Thyroid gland (tissue), 4 donors: ENCODE results near the gene NBL1. TPM values are rescaled to one million over a fixed set of nuclear protein-coding genes. Genes with fewer than 3 reads are reported as not detected.

Source experiments
- DNase-seq, 2 donors: peaks; one replicate each; pipeline ENCODE4 v3.0.0-alpha.2; 2019
- H3K27ac ChIP-seq, 3 donors: fragments of 200-600 bp; sonication (generic); 1 replicate in 2 of 3; 2 replicates in 1 of 3; pipeline ENCODE4 v1.5.1; 2016 to 2019; ENCODE audit warnings: mild to moderate bottlenecking in 1 of 3, moderate library complexity in 1 of 3
- H3K27me3 ChIP-seq: fragments of 200-600 bp; sonication (generic); one replicate; pipeline ENCODE4 v1.5.1; 2019
- H3K36me3 ChIP-seq, 2 donors: fragments of 200-600 bp; sonication (generic); one replicate each; pipeline ENCODE4 v1.5.1; 2016 to 2019
- H3K4me1 ChIP-seq, 2 donors: fragments of 200-600 bp; sonication (generic); one replicate each; pipeline ENCODE4 v1.5.1; 2017 to 2019
- H3K4me3 ChIP-seq, 3 donors: fragments of 200-600 bp; sonication (generic); replicated peaks in 1 of 3; 1 replicate in 2 of 3; 2 replicates in 1 of 3; pipeline ENCODE4 v1.5.1; 2016; ENCODE audit warnings: mild to moderate bottlenecking in 1 of 3
- H3K9me3 ChIP-seq: fragments of 200-600 bp; sonication (generic); one replicate; pipeline ENCODE4 v1.5.1; 2017
- CTCF ChIP-seq, 6 experiments: fragments of 200-600 bp in 3 of 6; fragments of 450-650 bp in 3 of 6; sonication (generic) in 3 of 6; IDR thresholded peaks; one replicate each; pipeline ENCODE4 v1.5.1; 2016 to 2019; ENCODE audit warnings: antibody characterized with exemption in 6 of 6, mild to moderate bottlenecking in 2 of 6, inconsistent platforms in 1 of 6, moderate library complexity in 1 of 6
- POLR2A ChIP-seq, 2 donors: fragments of 450-650 bp; IDR thresholded peaks; one replicate each; pipeline ENCODE4 v1.6.1; 2017; ENCODE audit warnings: antibody characterized with exemption in 2 of 2, mild to moderate bottlenecking in 2 of 2, moderate library complexity in 1 of 2
- WGBS, 2 donors: methylation state at CpG; one replicate each; pipeline ENCODE4 v1.1.5; 2017; 5-methylcytosine and 5-hydroxymethylcytosine counted together
- intact Hi-C: fragments of 100-400 bp; cut with DNase I; formaldehyde crosslinking; loops from one replicate; pipeline ENCODE4 v1.15.1; 2023
- total RNA-seq, 4 donors: library from RNA; depleted of rRNA; stranded (reverse); fragments of >200 nt; gene quantifications; one replicate each; pipeline ENCODE4 v1.2.3, GENCODE V29; 2016

The NBL1 gene
- total RNA-seq, 4 donors from 2014 or later, result 29.4 to 70.4 (median 43.6) TPM

GRCh38 chr1:19620786-19621185 lies 23.3 kb upstream of the NBL1 start:
- TF ChIP-seq POLR2A (IDR thresholded peaks at IDR 0.05) (no peak), CTCF (IDR thresholded peaks at IDR 0.05) (no peak)
- no peak overlapping the region for H3K4me3 ChIP-seq
- no peak for DNase-seq
- no peaks in the 10 kb centered on the region for H3K9me3 ChIP-seq
- WGBS, 2 donors, result 80 to 82% methylated on average over 3 of the region's 3 CpGs
- peak overlapping the region; percentile 7 to 62 (median 59) for H3K27ac ChIP-seq
- intact Hi-C loops, result no loop called here
- peaks cover 0 to 7% of the 10 kb centered on the region in 2 donors for H3K36me3 ChIP-seq
- peaks cover 37 to 49% of the 10 kb centered on the region in 2 donors for H3K4me1 ChIP-seq
- H3K27me3 ChIP-seq, result no peaks in the 10 kb centered on the region

- H3K4me3 ChIP-seq, result no peak overlapping the region
- H3K9me3 ChIP-seq, result no peaks in the 10 kb centered on the region
- intact Hi-C loops, result no loop called here
- WGBS, 2 donors, result 91 to 96% methylated on average over 4 of the region's 4 CpGs
- H3K27ac ChIP-seq, result peak overlapping the region; percentile 7 to 62 (median 59)
- peaks cover under 1 to 10% of the 10 kb centered on the region in 2 donors for H3K36me3 ChIP-seq
- no peak for TF ChIP-seq CTCF (IDR thresholded peaks at IDR 0.05)
- no peak for TF ChIP-seq POLR2A (IDR thresholded peaks at IDR 0.05)
- no peak for DNase-seq
- no peaks in the 10 kb centered on the region for H3K27me3 ChIP-seq
- H3K4me1 ChIP-seq, result peaks cover 37 to 49% of the 10 kb centered on the region in 2 donors
These were observed 22.7 kb upstream of the NBL1 start for GRCh38 chr1:19621274-19621950.

- Histone ChIP-seq H3K4me3 (no peak overlapping the region), H3K4me1 (peaks cover 37 to 49% of the 10 kb centered on the region in 2 donors), H3K36me3 (peaks cover 8 to 18% of the 10 kb centered on the region in 2 donors), H3K9me3 (no peaks in the 10 kb centered on the region), H3K27ac (peak overlapping the region; percentile 25 to 62 (median 32)), H3K27me3 (no peaks in the 10 kb centered on the region)
- WGBS, 2 donors, result 68 to 82% methylated on average over 1 of the region's 1 CpG
- TF ChIP-seq CTCF (IDR thresholded peaks at IDR 0.05) (no peak), POLR2A (IDR thresholded peaks at IDR 0.05) (no peak)
- intact Hi-C loops, result no loop called here
- DNase-seq, result peak in 1 of 2 donors; percentile 37
These were observed 21.9 kb upstream of the NBL1 start for GRCh38 chr1:19622204-19622603.

- no peak for DNase-seq
- H3K4me3 ChIP-seq, result no peak overlapping the region
- 86 to 94% methylated on average over 3 of the region's 3 CpGs for WGBS, 2 donors
- no peaks in the 10 kb centered on the region for H3K27me3 ChIP-seq
- intact Hi-C loops, result no loop called here
- no peak for TF ChIP-seq CTCF (IDR thresholded peaks at IDR 0.05)
- no peak for TF ChIP-seq POLR2A (IDR thresholded peaks at IDR 0.05)
- no peaks in the 10 kb centered on the region for H3K9me3 ChIP-seq
- H3K4me1 ChIP-seq, result peaks cover 34 to 44% of the 10 kb centered on the region in 2 donors
- no peak overlapping the region for H3K27ac ChIP-seq
- H3K36me3 ChIP-seq, result peaks cover 14 to 23% of the 10 kb centered on the region in 2 donors
These were observed 20.6 kb upstream of the NBL1 start for GRCh38 chr1:19623523-19623922.

- Histone ChIP-seq H3K4me3 (no peak overlapping the region), H3K36me3 (peaks cover 14 to 23% of the 10 kb centered on the region in 2 donors), H3K9me3 (no peaks in the 10 kb centered on the region), H3K4me1 (peaks cover 20 to 25% of the 10 kb centered on the region in 2 donors), H3K27ac (no peak overlapping the region), H3K27me3 (no peaks in the 10 kb centered on the region)
- TF ChIP-seq CTCF (IDR thresholded peaks at IDR 0.05), result no peak
- TF ChIP-seq POLR2A (IDR thresholded peaks at IDR 0.05), result no peak
- intact Hi-C loops, result no loop called here
- 87 to 88% methylated on average over 8 of the region's 8 CpGs for WGBS, 2 donors
- DNase-seq, result no peak
These were observed 18.7 kb upstream of the NBL1 start for GRCh38 chr1:19625291-19625937.
